ENCODE measurements around the gene MSH2. TPM values are rescaled to one million over a fixed set of nuclear protein-coding genes. Genes with fewer than 3 reads are reported as not detected.

Gene MSH2
- total RNA-seq, 6 donors from 2014 or later, result 6.1 to 16.3 (median 10.2) TPM

DNA sequence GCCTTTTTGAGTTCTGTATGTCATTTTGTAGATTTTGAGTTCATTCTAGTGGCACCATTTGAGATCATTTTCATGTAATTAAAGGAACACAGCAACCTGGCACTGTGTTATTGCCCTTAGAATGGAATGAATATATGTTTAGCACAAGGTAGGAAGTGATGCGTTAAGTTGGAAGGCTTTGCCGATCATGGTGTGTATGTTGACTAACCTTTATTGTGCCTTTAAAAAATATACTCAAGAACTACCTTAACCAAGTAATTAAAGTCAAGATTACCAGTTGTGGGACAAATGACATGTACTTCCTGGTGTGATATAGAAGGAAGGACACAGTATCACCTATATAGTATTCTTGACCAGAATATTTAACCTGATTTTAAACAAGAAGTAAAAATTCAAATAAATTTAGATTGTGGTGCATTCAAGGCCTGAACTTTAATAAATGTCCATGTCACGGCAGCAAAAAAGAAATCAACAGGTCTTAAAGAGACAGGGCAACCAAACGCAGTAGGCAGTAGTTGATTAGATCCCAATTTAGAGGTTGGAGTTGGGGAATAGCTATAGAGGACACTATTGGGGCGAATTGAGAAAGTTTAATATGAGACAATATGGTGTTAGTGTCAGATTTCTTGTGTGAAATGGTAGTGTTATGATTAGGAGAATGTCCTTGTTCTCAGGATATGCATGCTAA lies 68.6 kb downstream of the MSH2 start:
- 84 to 95% methylated on average over 5 of the region's 5 CpGs for WGBS, 2 donors
- Histone ChIP-seq H3K36me3 (peaks cover 0 to 40% (median 4%) of the 10 kb centered on the region in 4 donors), H3K4me1 (no peaks in the 10 kb centered on the region), H3K27me3 (no peaks in the 10 kb centered on the region), H3K9me3 (no peaks in the 10 kb centered on the region), H3K27ac (no peak overlapping the region), H3K4me3 (no peak overlapping the region)
- TF ChIP-seq POLR2A (IDR thresholded peaks at IDR 0.05) (no peak), POLR2AphosphoS5 (IDR thresholded peaks at IDR 0.05) (no peak), EP300 (IDR thresholded peaks at IDR 0.05) (no peak), CTCF (IDR thresholded peaks at IDR 0.05) (no peak)
- DNase-seq, result no peak
- no peak for ATAC-seq (ENCODE audit: low FRiP score in 2 of 2)

DNA sequence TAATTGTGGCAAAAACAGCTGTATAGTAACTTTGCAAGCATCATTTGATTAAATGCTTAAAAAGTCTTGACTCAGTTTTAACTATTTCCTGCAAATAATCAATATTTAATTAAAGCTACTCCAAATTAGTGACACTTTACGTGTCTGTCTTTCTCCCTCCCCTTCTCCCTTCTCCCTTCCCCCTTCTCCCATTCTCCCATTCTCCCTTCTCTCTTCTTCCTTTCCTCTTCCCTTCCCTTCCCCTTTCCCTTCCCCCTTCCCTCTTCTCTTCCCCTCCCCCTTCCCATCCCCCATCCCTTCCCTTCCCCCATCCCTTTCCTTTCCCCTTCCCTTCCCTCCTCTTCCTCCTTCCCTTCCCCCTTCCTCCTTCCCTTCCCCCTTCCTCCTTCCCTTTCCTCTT lies 76.9 kb downstream of the MSH2 start:
- Histone ChIP-seq H3K27me3 (no peaks in the 10 kb centered on the region), H3K4me1 (no peaks in the 10 kb centered on the region), H3K27ac (no peak overlapping the region), H3K9me3 (no peaks in the 10 kb centered on the region), H3K4me3 (no peak overlapping the region), H3K36me3 (peaks cover 0 to 36% (median 4%) of the 10 kb centered on the region in 4 donors)
- 96 to 100% methylated on average over 1 of the region's 1 CpG for WGBS, 2 donors
- TF ChIP-seq EP300 (IDR thresholded peaks at IDR 0.05) (no peak), POLR2A (IDR thresholded peaks at IDR 0.05) (no peak), POLR2AphosphoS5 (IDR thresholded peaks at IDR 0.05) (no peak), CTCF (IDR thresholded peaks at IDR 0.05) (no peak)
- DNase-seq (no peak), ATAC-seq (ENCODE audit: low FRiP score in 2 of 2) (no peak)

DNA sequence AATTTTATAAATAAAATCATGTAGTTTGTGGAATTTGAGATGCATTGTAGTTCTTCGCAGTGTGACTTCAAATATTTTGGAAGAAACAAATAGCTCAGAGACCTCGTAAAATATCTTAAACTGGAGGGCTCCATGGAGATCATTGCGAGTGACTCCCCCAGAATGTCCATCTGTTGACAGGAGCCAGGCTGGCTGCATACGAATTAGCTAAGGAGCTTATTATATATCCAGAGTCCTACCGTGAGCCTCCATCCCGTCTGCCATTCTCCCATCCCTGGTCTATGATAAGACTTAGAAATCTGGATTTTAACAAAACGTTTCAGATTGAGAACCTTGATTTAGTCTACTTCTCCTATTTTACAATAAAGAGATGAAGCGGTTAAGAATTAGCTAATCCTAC lies 80.2 kb downstream of the MSH2 start:
- Histone ChIP-seq H3K4me3 (no peak overlapping the region), H3K27me3 (no peaks in the 10 kb centered on the region), H3K36me3 (peaks cover 0 to 20% (median 4%) of the 10 kb centered on the region in 4 donors), H3K27ac (no peak overlapping the region), H3K4me1 (peaks cover 6 to 10% (median 9%) of the 10 kb centered on the region in 4 donors), H3K9me3 (no peaks in the 10 kb centered on the region)
- TF ChIP-seq CTCF (IDR thresholded peaks at IDR 0.05) (no peak), POLR2AphosphoS5 (IDR thresholded peaks at IDR 0.05) (no peak), EP300 (IDR thresholded peaks at IDR 0.05) (no peak), POLR2A (IDR thresholded peaks at IDR 0.05) (no peak)
- 93 to 96% methylated on average over 8 of the region's 8 CpGs for WGBS, 2 donors
- ATAC-seq (ENCODE audit: low FRiP score in 2 of 2) (no peak), DNase-seq (no peak)

DNA sequence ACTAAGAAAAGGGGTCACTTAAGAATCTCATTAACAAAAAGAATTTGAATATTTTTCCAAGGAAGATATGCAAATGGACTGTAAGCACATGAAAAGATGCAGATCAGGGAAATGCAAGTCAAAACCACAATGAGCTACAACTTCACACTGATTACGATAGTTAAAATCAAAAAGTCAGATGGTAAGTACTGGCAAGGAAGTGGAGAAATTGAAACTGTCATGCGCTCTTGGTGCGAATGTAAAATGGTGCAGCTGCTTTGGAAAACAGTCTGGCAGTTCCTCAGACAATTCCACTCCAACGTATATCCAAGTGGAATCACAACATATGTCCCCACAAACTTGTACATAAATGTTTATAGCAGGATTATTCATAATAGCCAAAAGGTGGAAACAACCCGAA lies 81.4 kb downstream of the MSH2 start:
- Histone ChIP-seq H3K27ac (no peak overlapping the region), H3K4me3 (no peak overlapping the region), H3K9me3 (no peaks in the 10 kb centered on the region), H3K27me3 (no peaks in the 10 kb centered on the region), H3K36me3 (peaks cover 0 to 11% (median 1%) of the 10 kb centered on the region in 4 donors), H3K4me1 (peaks cover 6 to 16% (median 9%) of the 10 kb centered on the region in 4 donors)
- DNase-seq (no peak), ATAC-seq (ENCODE audit: low FRiP score in 2 of 2) (no peak)
- WGBS, 2 donors, result 74 to 81% methylated on average over 5 of the region's 5 CpGs
- TF ChIP-seq CTCF (IDR thresholded peaks at IDR 0.05) (no peak), POLR2A (IDR thresholded peaks at IDR 0.05) (no peak), POLR2AphosphoS5 (IDR thresholded peaks at IDR 0.05) (no peak), EP300 (IDR thresholded peaks at IDR 0.05) (no peak)

GRCh38 chr2:47485177-47485576 lies 82.2 kb downstream of the MSH2 start:
- H3K4me1 ChIP-seq, result peaks cover 6 to 16% (median 9%) of the 10 kb centered on the region in 4 donors
- TF ChIP-seq POLR2A (IDR thresholded peaks at IDR 0.05) (no peak), CTCF (IDR thresholded peaks at IDR 0.05) (no peak), POLR2AphosphoS5 (IDR thresholded peaks at IDR 0.05) (no peak), EP300 (IDR thresholded peaks at IDR 0.05) (no peak)
- no peaks in the 10 kb centered on the region for H3K27me3 ChIP-seq

More at GRCh38 chr2:47485177-47485576, 82.2 kb downstream of the MSH2 start:
- no peak for ATAC-seq (ENCODE audit: low FRiP score in 2 of 2)
- no peak overlapping the region for H3K27ac ChIP-seq
- peaks cover 0 to 11% (median 1%) of the 10 kb centered on the region in 4 donors for H3K36me3 ChIP-seq
- H3K4me3 ChIP-seq, result no peak overlapping the region
- 98 to 99% methylated on average over 3 of the region's 3 CpGs for WGBS, 2 donors
- no peak for DNase-seq
- H3K9me3 ChIP-seq, result no peaks in the 10 kb centered on the region

Data from upper lobe of left lung (tissue), 6 donors.